Suprapubic skin (tissue), 4 donors: ENCODE results near the gene REV3L.

ENCODE experiments used
- EP300 ChIP-seq: sonication (generic); formaldehyde crosslinking; IDR thresholded peaks from one replicate; pipeline ENCODE4 v1.6.1; 2017; ENCODE audit warnings: antibody characterized with exemption
- POLR2A ChIP-seq, 2 donors: fragments of 450-650 bp; IDR thresholded peaks; one replicate each; pipeline ENCODE4 v1.6.1; 2017; ENCODE audit warnings: antibody characterized with exemption in 2 of 2, mild to moderate bottlenecking in 2 of 2, moderate library complexity in 2 of 2
- POLR2AphosphoS5 ChIP-seq, 3 donors: sonication (generic); formaldehyde crosslinking; IDR thresholded peaks; one replicate each; pipeline ENCODE4 v1.6.1; 2017; ENCODE audit warnings: antibody characterized with exemption in 3 of 3
- TF ChIP-seq, protein P1 (sequence below), 2 donors: fragments of 200-600 bp in 1 of 2; fragments of 450-650 bp in 1 of 2; sonication (generic) in 1 of 2; IDR thresholded peaks; one replicate each; pipeline ENCODE4 v1.5.1; 2016 to 2019; ENCODE audit warnings: antibody characterized with exemption in 2 of 2, mild to moderate bottlenecking in 1 of 2, moderate library complexity in 1 of 2

- TF ChIP-seq POLR2AphosphoS5 (IDR thresholded peaks at IDR 0.05) (no peak), POLR2A (IDR thresholded peaks at IDR 0.05) (no peak), EP300 (no peak)
- TF ChIP-seq, protein P1, sequence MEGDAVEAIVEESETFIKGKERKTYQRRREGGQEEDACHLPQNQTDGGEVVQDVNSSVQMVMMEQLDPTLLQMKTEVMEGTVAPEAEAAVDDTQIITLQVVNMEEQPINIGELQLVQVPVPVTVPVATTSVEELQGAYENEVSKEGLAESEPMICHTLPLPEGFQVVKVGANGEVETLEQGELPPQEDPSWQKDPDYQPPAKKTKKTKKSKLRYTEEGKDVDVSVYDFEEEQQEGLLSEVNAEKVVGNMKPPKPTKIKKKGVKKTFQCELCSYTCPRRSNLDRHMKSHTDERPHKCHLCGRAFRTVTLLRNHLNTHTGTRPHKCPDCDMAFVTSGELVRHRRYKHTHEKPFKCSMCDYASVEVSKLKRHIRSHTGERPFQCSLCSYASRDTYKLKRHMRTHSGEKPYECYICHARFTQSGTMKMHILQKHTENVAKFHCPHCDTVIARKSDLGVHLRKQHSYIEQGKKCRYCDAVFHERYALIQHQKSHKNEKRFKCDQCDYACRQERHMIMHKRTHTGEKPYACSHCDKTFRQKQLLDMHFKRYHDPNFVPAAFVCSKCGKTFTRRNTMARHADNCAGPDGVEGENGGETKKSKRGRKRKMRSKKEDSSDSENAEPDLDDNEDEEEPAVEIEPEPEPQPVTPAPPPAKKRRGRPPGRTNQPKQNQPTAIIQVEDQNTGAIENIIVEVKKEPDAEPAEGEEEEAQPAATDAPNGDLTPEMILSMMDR (IDR thresholded peaks at IDR 0.05), result no peak
Observed at GRCh38 chr6:111531185-111531584, 48.2 kb upstream of the REV3L start.
